ENCODE data around the gene IPO8.

DNA sequence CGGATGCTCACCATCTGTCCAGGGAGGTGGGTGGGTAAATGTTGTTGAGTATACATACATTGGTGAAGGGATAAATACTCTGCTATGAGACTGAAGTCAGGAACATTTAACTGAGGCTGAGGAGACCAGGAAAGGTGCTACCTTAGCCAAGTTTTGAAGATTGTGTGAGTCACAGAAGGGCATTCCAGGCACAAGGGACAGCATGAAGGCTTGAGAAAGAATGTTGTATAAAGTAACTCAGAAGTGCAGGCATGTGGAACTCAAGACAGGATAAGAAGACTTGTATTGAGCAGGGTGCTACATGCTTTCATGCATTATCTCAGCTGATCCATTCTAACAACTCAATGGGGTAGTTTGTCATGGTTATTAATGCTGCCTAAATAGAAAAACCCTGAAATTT lies 112.7 kb downstream of the IPO8 start:
- TF ChIP-seq, protein P1, sequence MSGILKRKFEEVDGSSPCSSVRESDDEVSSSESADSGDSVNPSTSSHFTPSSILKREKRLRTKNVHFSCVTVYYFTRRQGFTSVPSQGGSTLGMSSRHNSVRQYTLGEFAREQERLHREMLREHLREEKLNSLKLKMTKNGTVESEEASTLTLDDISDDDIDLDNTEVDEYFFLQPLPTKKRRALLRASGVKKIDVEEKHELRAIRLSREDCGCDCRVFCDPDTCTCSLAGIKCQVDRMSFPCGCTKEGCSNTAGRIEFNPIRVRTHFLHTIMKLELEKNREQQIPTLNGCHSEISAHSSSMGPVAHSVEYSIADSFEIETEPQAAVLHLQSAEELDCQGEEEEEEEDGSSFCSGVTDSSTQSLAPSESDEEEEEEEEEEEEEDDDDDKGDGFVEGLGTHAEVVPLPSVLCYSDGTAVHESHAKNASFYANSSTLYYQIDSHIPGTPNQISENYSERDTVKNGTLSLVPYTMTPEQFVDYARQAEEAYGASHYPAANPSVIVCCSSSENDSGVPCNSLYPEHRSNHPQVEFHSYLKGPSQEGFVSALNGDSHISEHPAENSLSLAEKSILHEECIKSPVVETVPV (CRISPR knock-in tag; IDR thresholded peaks at IDR 0.05) = no peak
- no peak for TF ChIP-seq ZFP30 (CRISPR knock-in tag; IDR thresholded peaks at IDR 0.05)
- no peak for TF ChIP-seq ZC3H10 (CRISPR knock-in tag; IDR thresholded peaks at IDR 0.05)
- no peak for TF ChIP-seq RARB (CRISPR knock-in tag; IDR thresholded peaks at IDR 0.05)
- TF ChIP-seq, protein P2, sequence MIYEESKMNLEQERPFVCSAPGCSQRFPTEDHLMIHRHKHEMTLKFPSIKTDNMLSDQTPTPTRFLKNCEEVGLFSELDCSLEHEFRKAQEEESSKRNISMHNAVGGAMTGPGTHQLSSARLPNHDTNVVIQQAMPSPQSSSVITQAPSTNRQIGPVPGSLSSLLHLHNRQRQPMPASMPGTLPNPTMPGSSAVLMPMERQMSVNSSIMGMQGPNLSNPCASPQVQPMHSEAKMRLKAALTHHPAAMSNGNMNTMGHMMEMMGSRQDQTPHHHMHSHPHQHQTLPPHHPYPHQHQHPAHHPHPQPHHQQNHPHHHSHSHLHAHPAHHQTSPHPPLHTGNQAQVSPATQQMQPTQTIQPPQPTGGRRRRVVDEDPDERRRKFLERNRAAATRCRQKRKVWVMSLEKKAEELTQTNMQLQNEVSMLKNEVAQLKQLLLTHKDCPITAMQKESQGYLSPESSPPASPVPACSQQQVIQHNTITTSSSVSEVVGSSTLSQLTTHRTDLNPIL (CRISPR knock-in tag; IDR thresholded peaks at IDR 0.05; ENCODE audit: low read depth) = no peak
- no peak for TF ChIP-seq ESRRG (CRISPR knock-in tag; IDR thresholded peaks at IDR 0.05)
- no peak for TF ChIP-seq ARNTL (CRISPR knock-in tag; IDR thresholded peaks at IDR 0.05; ENCODE audit: borderline replicate concordance, low read depth)
- TF ChIP-seq, protein P3, sequence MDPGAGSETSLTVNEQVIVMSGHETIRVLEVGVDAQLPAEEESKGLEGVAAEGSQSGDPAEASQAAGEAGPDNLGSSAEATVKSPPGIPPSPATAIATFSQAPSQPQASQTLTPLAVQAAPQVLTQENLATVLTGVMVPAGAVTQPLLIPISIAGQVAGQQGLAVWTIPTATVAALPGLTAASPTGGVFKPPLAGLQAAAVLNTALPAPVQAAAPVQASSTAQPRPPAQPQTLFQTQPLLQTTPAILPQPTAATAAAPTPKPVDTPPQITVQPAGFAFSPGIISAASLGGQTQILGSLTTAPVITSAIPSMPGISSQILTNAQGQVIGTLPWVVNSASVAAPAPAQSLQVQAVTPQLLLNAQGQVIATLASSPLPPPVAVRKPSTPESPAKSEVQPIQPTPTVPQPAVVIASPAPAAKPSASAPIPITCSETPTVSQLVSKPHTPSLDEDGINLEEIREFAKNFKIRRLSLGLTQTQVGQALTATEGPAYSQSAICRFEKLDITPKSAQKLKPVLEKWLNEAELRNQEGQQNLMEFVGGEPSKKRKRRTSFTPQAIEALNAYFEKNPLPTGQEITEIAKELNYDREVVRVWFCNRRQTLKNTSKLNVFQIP (CRISPR knock-in tag; IDR thresholded peaks at IDR 0.05; ENCODE audit: borderline replicate concordance, low read depth) = no peak
